Retinal pigment epithelial cell (primary cell): ENCODE results near the gene STT3B.

Experiments used
- DNase-seq: peaks from one replicate; pipeline ENCODE4 v3.0.0-alpha.2; 2010; ENCODE audit warnings: low read depth
- H3K4me3 ChIP-seq: 2 replicates; pipeline ENCODE4 v1.5.1; 2011; ENCODE audit warnings: mild to moderate bottlenecking, low read length, control low read depth, moderate library complexity
- CTCF ChIP-seq: conservative IDR thresholded peaks from 2 replicates; pipeline ENCODE4 v1.5.1; 2011; ENCODE audit warnings: low read depth, low read length, control low read depth, inconsistent platforms

Gene STT3B

GRCh38 chr3:31539275-31539674, 6.5 kb downstream of the STT3B start:
- no peak for TF ChIP-seq CTCF
- no peak for DNase-seq
- no peak overlapping the region for H3K4me3 ChIP-seq

DNA sequence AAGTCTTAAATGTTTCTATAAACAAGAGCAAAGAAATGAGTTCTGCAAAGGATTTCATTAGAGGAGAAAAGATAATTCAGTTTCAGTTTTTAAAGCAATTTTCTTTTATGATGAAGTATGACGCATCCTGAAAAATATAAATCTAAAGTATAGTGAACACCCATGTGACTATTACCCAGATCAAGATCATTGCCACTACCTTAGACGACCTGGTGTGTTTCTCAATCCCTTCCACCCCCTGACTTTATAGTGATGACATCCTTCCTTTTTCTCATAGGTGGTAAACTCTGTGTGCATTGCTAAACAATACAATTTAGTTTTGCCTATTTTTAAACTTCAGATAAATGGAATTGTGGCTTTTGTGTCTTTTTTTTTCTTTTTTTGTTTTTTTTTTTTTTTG, 8.4 kb downstream of the STT3B start:
- DNase-seq: no peak
- no peak overlapping the region for H3K4me3 ChIP-seq
- TF ChIP-seq CTCF: no peak

- TF ChIP-seq CTCF: no peak
- H3K4me3 ChIP-seq: no peak overlapping the region
- DNase-seq: no peak
These were observed 9.5 kb downstream of the STT3B start for GRCh38 chr3:31542246-31542645.

- H3K4me3 ChIP-seq: no peak overlapping the region
- no peak for DNase-seq
- no peak for TF ChIP-seq CTCF
These were observed 10.7 kb downstream of the STT3B start for GRCh38 chr3:31543375-31543774.

DNA sequence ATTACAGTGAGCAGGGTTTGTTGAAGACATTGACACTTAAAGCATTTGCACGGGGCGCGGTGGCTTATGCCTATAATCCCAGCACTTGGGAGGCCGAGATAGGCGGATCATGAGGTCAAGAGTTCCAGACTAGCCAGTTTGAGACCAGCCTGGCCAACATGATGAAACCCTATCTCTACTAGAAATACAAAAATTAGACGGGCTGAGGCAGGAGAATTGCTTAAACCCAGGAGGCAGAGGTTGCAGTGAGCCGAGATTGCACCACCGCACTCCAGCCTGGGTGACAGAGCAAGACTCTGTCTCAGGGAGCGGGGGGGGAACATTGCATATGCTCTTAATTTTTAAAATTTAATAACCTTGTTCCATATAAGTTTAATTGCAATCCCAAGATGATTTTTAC, 11.9 kb downstream of the STT3B start:
- no peak for TF ChIP-seq CTCF
- peak; percentile 45 for DNase-seq
- no peak overlapping the region for H3K4me3 ChIP-seq

DNA sequence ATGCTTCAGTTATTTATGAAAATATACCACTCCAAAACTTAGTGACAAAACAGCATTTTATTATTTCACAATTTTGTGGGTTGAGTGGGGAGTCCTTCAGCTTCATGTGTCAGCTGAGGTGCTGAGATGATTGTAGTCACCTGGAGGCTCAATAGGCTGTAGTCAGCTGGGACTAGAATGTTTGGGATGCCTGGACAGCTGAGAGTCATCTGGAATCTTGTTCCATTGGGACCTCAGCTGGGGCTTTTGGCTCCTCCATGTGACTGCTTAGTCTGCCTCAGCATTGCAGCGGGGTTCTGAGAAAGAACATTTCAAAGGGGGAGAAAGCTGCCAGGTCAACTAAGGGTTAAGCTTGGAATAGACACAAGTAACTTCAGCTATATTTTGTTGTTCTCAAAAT, 13.4 kb downstream of the STT3B start:
- DNase-seq: no peak
- no peak overlapping the region for H3K4me3 ChIP-seq
- TF ChIP-seq CTCF: no peak

- no peak for DNase-seq
These were observed 14.0 kb downstream of the STT3B start for GRCh38 chr3:31546725-31547124.

More at GRCh38 chr3:31546725-31547124, 14.0 kb downstream of the STT3B start:
- TF ChIP-seq CTCF: no peak
- H3K4me3 ChIP-seq: no peak overlapping the region
